A673 (cell line): Measurements from ENCODE around the gene UAP1. TPM values are rescaled to one million over a fixed set of nuclear protein-coding genes. Genes with fewer than 3 reads are reported as not detected.

Experiments
- BruUV-seq: library from RNA; stranded (reverse); fragments of 400-500 nt; replicated peaks from 2 replicates; lab custom pipeline; 2021; lab: Mats Ljungman, UMichigan
- CTCF ChIA-PET: fragments of 300-600 bp; sonication (Branson Sonifier 250); formaldehyde crosslinking; loops from one replicate; lab custom pipeline; 2022; ENCODE audit warnings: antibody characterized with exemption; lab: Charles Lee
- POLR2A ChIA-PET: fragments of 300-600 bp; sonication (Branson Sonifier 250); formaldehyde crosslinking; loops from one replicate; lab custom pipeline; 2022; ENCODE audit warnings: antibody characterized with exemption; ENCODE audit not compliant: low non-redundant PET; lab: Charles Lee
- DNase-seq: peaks from one replicate; pipeline ENCODE4 v3.0.0-alpha.2; 2015; ENCODE audit warnings: low spot score
- H3K27ac ChIP-seq: fragments of 200-600 bp; sonication (generic); 2 replicates; pipeline ENCODE4 v1.5.1; 2016; ENCODE audit warnings: mixed run types, low read depth, mild to moderate bottlenecking, mixed read lengths, antibody characterized with exemption, low read length; ENCODE audit not compliant: poor library complexity, severe bottlenecking
- H3K27me3 ChIP-seq: fragments of 200-600 bp; sonication (generic); replicated peaks from 2 replicates; pipeline ENCODE4 v1.6.1; 2017; ENCODE audit warnings: mixed run types, low read depth, mild to moderate bottlenecking, mixed read lengths, antibody characterized with exemption, low read length; ENCODE audit not compliant: insufficient read depth, poor library complexity
- H3K36me3 ChIP-seq: fragments of 200-600 bp; sonication (generic); 2 replicates; pipeline ENCODE4 v1.6.1; 2016; ENCODE audit warnings: mixed run types, mild to moderate bottlenecking, mixed read lengths, antibody characterized with exemption, low read length; ENCODE audit not compliant: insufficient read depth, poor library complexity, severe bottlenecking
- H3K4me1 ChIP-seq: fragments of 200-600 bp; sonication (generic); 2 replicates; pipeline ENCODE4 v1.6.1; 2017; ENCODE audit warnings: mixed run types, mild to moderate bottlenecking, mixed read lengths, antibody characterized with exemption, low read length; ENCODE audit not compliant: insufficient read depth, poor library complexity, severe bottlenecking
- H3K4me3 ChIP-seq: fragments of 200-600 bp; sonication (generic); 2 replicates; pipeline ENCODE4 v1.5.1; 2016; ENCODE audit warnings: low read depth, mixed run types, mild to moderate bottlenecking, mixed read lengths, low read length; ENCODE audit not compliant: poor library complexity, severe bottlenecking
- H3K9me3 ChIP-seq: fragments of 200-600 bp; sonication (generic); 2 replicates; pipeline ENCODE4 v1.6.1; 2016; ENCODE audit warnings: mixed run types, low read depth, mild to moderate bottlenecking, mixed read lengths, antibody characterized with exemption, low read length; ENCODE audit not compliant: poor library complexity, severe bottlenecking
- EZH2 ChIP-seq: fragments of 200-600 bp; sonication (generic); IDR thresholded peaks from 2 replicates; pipeline ENCODE4 v1.6.1; 2017; ENCODE audit warnings: borderline replicate concordance, low read depth, mild to moderate bottlenecking, mixed read lengths, antibody characterized with exemption, low read length; ENCODE audit not compliant: poor library complexity, severe bottlenecking
- intact Hi-C: fragments of 100-400 bp; cut with micrococcal nuclease; formaldehyde crosslinking; loops from one replicate; pipeline ENCODE4 v1.10.0; 2022; ENCODE audit not compliant: unreplicated experiment
- total RNA-seq: library from RNA; stranded (reverse); gene quantifications from 2 replicates; pipeline ENCODE4 v1.2.3, GENCODE V29; 2021
- TF ChIP-seq, protein P1 (sequence below): fragments of 300-800, 200-600 bp; sonication (generic); conservative IDR thresholded peaks from 2 replicates; pipeline ENCODE4 v1.5.1; 2017; ENCODE audit warnings: low read depth, mild to moderate bottlenecking, antibody characterized with exemption, low read length, moderate library complexity, mixed read lengths

Gene UAP1
- total RNA-seq, 1 experiment from 2014 or later: 152 TPM

DNA sequence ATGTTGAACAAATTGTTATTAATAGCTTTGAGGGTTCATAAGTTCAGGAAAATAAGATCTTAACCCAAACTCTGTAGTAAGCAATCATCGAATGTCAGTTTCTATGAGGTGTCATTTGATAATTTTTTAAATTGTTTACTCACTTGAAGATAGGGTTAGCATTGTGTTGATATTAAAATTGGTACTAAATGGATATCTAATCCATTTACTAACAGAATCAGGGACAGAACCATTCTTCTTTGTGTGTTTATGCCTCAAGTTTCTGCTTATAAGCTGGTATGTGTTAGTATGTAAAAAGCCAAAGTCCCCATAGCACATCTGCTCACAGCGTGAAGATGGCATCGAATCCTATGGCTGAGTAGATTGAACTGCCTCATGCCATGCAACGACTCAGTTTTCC, 84.1 kb downstream of the UAP1 start:
- Histone ChIP-seq H3K4me1 (peaks cover 52% of the 10 kb centered on the region), H3K4me3 (no peak overlapping the region), H3K9me3 (no peaks in the 10 kb centered on the region), H3K27ac (no peak overlapping the region), H3K27me3 (no peaks in the 10 kb centered on the region), H3K36me3 (peaks cover 21% of the 10 kb centered on the region)
- DNase-seq: no peak
- BruUV-seq: no TSS peak
- TF ChIP-seq, protein P1, sequence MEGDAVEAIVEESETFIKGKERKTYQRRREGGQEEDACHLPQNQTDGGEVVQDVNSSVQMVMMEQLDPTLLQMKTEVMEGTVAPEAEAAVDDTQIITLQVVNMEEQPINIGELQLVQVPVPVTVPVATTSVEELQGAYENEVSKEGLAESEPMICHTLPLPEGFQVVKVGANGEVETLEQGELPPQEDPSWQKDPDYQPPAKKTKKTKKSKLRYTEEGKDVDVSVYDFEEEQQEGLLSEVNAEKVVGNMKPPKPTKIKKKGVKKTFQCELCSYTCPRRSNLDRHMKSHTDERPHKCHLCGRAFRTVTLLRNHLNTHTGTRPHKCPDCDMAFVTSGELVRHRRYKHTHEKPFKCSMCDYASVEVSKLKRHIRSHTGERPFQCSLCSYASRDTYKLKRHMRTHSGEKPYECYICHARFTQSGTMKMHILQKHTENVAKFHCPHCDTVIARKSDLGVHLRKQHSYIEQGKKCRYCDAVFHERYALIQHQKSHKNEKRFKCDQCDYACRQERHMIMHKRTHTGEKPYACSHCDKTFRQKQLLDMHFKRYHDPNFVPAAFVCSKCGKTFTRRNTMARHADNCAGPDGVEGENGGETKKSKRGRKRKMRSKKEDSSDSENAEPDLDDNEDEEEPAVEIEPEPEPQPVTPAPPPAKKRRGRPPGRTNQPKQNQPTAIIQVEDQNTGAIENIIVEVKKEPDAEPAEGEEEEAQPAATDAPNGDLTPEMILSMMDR: no peak
- no peak for TF ChIP-seq EZH2
- ChIA-PET CTCF (no interaction called here), POLR2A (no interaction called here)
- intact Hi-C loops: no loop called here

GRCh38 chr1:162649583-162649982, 88.1 kb downstream of the UAP1 start:
- no peaks in the 10 kb centered on the region for H3K27me3 ChIP-seq
- no peaks in the 10 kb centered on the region for H3K9me3 ChIP-seq
- TF ChIP-seq EZH2: no peak
- TF ChIP-seq, protein P1: no peak
- intact Hi-C loops: no loop called here
- CTCF ChIA-PET: no interaction called here
- POLR2A ChIA-PET: interaction anchor here (0.6 kb wide), 1 partner anchor 12 kb away, joined by 4 read pairs; no protein-coding TSS in a partner anchor
- H3K36me3 ChIP-seq: peaks cover 7% of the 10 kb centered on the region
- peaks cover 57% of the 10 kb centered on the region for H3K4me1 ChIP-seq
- peak; percentile 62 for DNase-seq
- H3K4me3 ChIP-seq: no peak overlapping the region
- peak overlapping the region; percentile 63 for H3K27ac ChIP-seq
- BruUV-seq: no TSS peak

Other genes with a start within 250 kb of the UAP1 start
- gene SPATA46, start 184.9 kb upstream of the UAP1 start, total RNA-seq: not detected in 2 replicates
- gene C1orf226, start 180.0 kb upstream of the UAP1 start, total RNA-seq: 27.9 and 34.3 TPM in 2 replicates
- 0.11 and 0.34 TPM in 2 replicates for gene SH2D1B, start 149.6 kb upstream of the UAP1 start, total RNA-seq
- 50.3 and 62.2 TPM in 2 replicates for gene UHMK1, start 63.9 kb upstream of the UAP1 start, total RNA-seq
- 121 and 145 TPM in 2 replicates for gene DDR2, start 70.7 kb downstream of the UAP1 start, total RNA-seq
- 49.4 and 55.6 TPM in 2 replicates for gene HSD17B7, start 229.0 kb downstream of the UAP1 start, total RNA-seq